Liver (tissue), 3 donors: Measurements from ENCODE around the gene SORCS2.

Experiments used
- CTCF ChIP-seq: fragments of 150-350 bp; IDR thresholded peaks from 2 replicates; pipeline ENCODE4 v1.5.1; 2017; ENCODE audit warnings: improper control_type of control experiment, low read depth, low read length; ENCODE audit not compliant: missing input control
- EGR1 ChIP-seq, 2 donors: IDR thresholded peaks; 2 replicates each; pipeline ENCODE4 v1.6.1; 2016 to 2018; ENCODE audit warnings: antibody characterized with exemption in 2 of 2, low read depth in 2 of 2
- HNF4A ChIP-seq, 2 donors: conservative IDR thresholded peaks; 2 replicates each; pipeline ENCODE4 v1.6.1; 2016; ENCODE audit warnings: antibody characterized with exemption in 2 of 2, mild to moderate bottlenecking in 2 of 2
- HNF4G ChIP-seq: IDR thresholded peaks from 2 replicates; pipeline ENCODE4 v1.6.1; 2016; ENCODE audit warnings: antibody characterized with exemption
- NR2F2 ChIP-seq: IDR thresholded peaks from 2 replicates; pipeline ENCODE4 v1.6.1; 2016; ENCODE audit warnings: antibody characterized with exemption
- RAD21 ChIP-seq, 2 donors: IDR thresholded peaks; 2 replicates each; pipeline ENCODE4 v1.6.1; 2016; ENCODE audit warnings: antibody characterized with exemption in 2 of 2, mild to moderate bottlenecking in 2 of 2
- SP1 ChIP-seq: IDR thresholded peaks from 2 replicates; pipeline ENCODE4 v1.6.1; 2018; ENCODE audit warnings: antibody characterized with exemption, mild to moderate bottlenecking
- TAF1 ChIP-seq: conservative IDR thresholded peaks from 2 replicates; pipeline ENCODE4 v1.6.1; 2016; ENCODE audit warnings: antibody characterized with exemption, mild to moderate bottlenecking
- YY1 ChIP-seq: IDR thresholded peaks from 2 replicates; pipeline ENCODE4 v1.6.1; 2016; ENCODE audit warnings: antibody characterized with exemption, mild to moderate bottlenecking
- donor health status: healthy.
- donor health status: healthy.

DNA sequence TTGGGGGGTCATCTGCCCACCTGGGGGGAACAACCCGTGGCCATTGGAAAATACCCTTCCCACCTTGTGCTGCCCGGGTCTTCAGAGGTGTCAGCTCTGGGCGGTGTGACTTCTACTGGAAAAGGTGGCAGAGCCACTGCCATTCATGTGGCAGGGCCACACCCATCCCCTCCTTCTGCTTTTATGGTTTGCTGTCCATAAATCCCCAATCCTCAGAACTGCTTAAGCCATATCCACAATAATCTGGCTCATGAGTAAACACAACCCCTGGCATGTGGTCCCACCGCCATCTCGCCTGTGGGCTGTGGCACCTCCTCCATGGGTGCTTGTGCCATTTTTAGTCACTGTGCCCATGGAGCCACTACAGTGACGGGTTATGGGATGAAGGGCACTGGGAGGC lies 20.6 kb downstream of the SORCS2 start:
- TF ChIP-seq NR2F2, result no peak
- TF ChIP-seq CTCF, result no peak
- TF ChIP-seq EGR1 (IDR thresholded peaks at IDR 0.05; ENCODE audit: low read depth in 2 of 2), result no peak
- TF ChIP-seq HNF4A (conservative IDR thresholded peaks at IDR 0.05), result no peak
- TF ChIP-seq SP1, result no peak
- TF ChIP-seq HNF4G, result no peak
- no peak for TF ChIP-seq YY1
- TF ChIP-seq TAF1, result no peak
- no peak for TF ChIP-seq RAD21 (IDR thresholded peaks at IDR 0.05)
